Measurements from ENCODE around the gene NACA2. TPM values are rescaled to one million over a fixed set of nuclear protein-coding genes. Genes with fewer than 3 reads are reported as not detected.

NACA2 gene
- total and polyA plus RNA-seq, 2 donors (not counting 1 experiment from before 2014, with no cell fraction given), result not detected

DNA sequence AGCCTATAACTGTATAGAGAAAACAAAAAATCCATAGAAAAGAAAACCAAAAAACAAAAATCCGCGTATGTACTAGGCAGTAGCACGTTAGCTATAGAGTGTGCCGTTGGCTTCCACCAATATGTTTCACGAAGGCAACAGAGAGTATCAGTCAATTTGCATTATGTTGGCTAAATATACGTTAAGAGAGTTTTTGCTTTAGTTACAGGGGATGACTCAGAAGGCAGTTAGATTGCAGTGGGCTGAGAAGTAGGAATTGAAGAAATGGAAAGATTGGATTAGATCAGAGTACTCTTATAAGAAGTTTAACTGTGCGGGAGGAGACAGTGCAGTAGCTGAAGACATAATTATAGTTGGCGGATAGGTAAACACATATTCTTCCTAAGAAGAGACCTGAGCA, 911 bp upstream of the NACA2 start:
- no peak overlapping the region for H3K9ac ChIP-seq (ENCODE audit: low read length)
- DNase-seq (no peak), ATAC-seq (ENCODE audit: low read depth) (no peak)
- peaks cover 0 to 3% (median 0%) of the 10 kb centered on the region in 3 donors for H3K9me3 ChIP-seq (ENCODE audit: control extremely low read depth in 1 of 3, control insufficient read depth in 2 of 3, insufficient read depth in 1 of 3, low read length in 2 of 3)
- intact Hi-C loops (cut with micrococcal nuclease), result no loop called here
- H2AFZ ChIP-seq (ENCODE audit: insufficient read depth, low read depth, low read length, poor library complexity, severe bottlenecking), result no peak overlapping the region
- H3K4me1 Mint-ChIP-seq, result peaks cover 3% of the 10 kb centered on the region
- H3K27me3 Mint-ChIP-seq, result peaks cover 22% of the 10 kb centered on the region
- no peak overlapping the region for H3K27ac ChIP-seq (ENCODE audit: low read length in 2 of 2)
- no peaks in the 10 kb centered on the region for H4K20me1 ChIP-seq (ENCODE audit: control insufficient read depth, insufficient read depth, low read length, poor library complexity, severe bottlenecking)
- TF ChIP-seq EZH2 (IDR thresholded peaks at IDR 0.05; ENCODE audit: borderline replicate concordance, insufficient read depth, low read depth, low read length, poor library complexity, severe bottlenecking), result no peak
- TF ChIP-seq, protein P1, sequence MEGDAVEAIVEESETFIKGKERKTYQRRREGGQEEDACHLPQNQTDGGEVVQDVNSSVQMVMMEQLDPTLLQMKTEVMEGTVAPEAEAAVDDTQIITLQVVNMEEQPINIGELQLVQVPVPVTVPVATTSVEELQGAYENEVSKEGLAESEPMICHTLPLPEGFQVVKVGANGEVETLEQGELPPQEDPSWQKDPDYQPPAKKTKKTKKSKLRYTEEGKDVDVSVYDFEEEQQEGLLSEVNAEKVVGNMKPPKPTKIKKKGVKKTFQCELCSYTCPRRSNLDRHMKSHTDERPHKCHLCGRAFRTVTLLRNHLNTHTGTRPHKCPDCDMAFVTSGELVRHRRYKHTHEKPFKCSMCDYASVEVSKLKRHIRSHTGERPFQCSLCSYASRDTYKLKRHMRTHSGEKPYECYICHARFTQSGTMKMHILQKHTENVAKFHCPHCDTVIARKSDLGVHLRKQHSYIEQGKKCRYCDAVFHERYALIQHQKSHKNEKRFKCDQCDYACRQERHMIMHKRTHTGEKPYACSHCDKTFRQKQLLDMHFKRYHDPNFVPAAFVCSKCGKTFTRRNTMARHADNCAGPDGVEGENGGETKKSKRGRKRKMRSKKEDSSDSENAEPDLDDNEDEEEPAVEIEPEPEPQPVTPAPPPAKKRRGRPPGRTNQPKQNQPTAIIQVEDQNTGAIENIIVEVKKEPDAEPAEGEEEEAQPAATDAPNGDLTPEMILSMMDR (IDR thresholded peaks at IDR 0.05), result no peak
- H3K4me3 ChIP-seq (ENCODE audit: control extremely low read depth in 1 of 5, extremely low read depth in 1 of 5, insufficient read depth in 1 of 5, low read depth in 2 of 5, low read length in 4 of 5), result no peak overlapping the region
- 95% methylated on average over 7 of the region's 8 CpGs for WGBS (ENCODE audit: insufficient coverage)
- no peaks in the 10 kb centered on the region for H3K9me3 Mint-ChIP-seq (ENCODE audit: insufficient read depth)
- ChIA-PET CTCF (no interaction called here), POLR2A (no interaction called here)
- H3K4me1 ChIP-seq (ENCODE audit: control insufficient read depth in 2 of 2, insufficient read depth in 2 of 2, low read length in 2 of 2), result no peaks in the 10 kb centered on the region
- no peaks in the 10 kb centered on the region for H3K79me2 ChIP-seq (ENCODE audit: control insufficient read depth, insufficient read depth, low read length)
- no peak overlapping the region for H3K4me2 ChIP-seq (replicated peaks; ENCODE audit: low read depth, low read length, poor library complexity, severe bottlenecking)
- no peak overlapping the region for H3K4me3 Mint-ChIP-seq
- H3K27me3 ChIP-seq (replicated peaks in 1 of 4; ENCODE audit: control extremely low read depth in 1 of 4, control insufficient read depth in 3 of 4, insufficient read depth in 4 of 4, low read length in 3 of 4), result peaks cover 0 to 10% (median 2%) of the 10 kb centered on the region in 4 experiments
- no peaks in the 10 kb centered on the region for H3K36me3 ChIP-seq (replicated peaks in 1 of 2; ENCODE audit: control extremely low read depth in 1 of 2, control insufficient read depth in 1 of 2, extremely low read depth in 1 of 2, insufficient read depth in 2 of 2, low read length in 1 of 2)
- H3K27ac Mint-ChIP-seq, result no peak overlapping the region

DNA sequence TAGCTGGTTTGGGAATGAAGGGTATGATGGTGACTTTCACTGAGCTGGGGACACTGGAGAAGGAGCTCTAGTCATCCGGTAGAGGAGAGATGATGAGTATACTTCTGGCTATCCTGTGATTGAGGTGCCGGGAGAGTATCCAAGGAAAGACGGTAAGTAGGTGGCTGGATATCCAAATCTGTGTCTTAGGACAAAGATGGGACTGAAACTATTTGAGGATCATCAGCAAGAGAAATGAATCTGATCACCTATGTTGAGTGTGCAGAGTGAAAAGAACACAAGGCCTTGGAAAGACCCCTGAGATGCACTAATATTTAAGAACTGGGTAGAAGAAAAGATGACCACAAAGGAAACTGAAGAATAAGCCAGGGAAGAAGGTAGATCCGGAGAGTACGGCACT, 1.0 kb downstream of the NACA2 start:
- ChIA-PET CTCF (no interaction called here), POLR2A (no interaction called here)
- no peak for DNase-seq
- Histone ChIP-seq H3K4me3 (ENCODE audit: control extremely low read depth in 1 of 5, extremely low read depth in 1 of 5, insufficient read depth in 1 of 5, low read depth in 2 of 5, low read length in 4 of 5) (no peak overlapping the region), H3K27me3 (replicated peaks in 1 of 4; ENCODE audit: control extremely low read depth in 1 of 4, control insufficient read depth in 3 of 4, insufficient read depth in 4 of 4, low read length in 3 of 4) (peaks cover 0 to 10% (median 0%) of the 10 kb centered on the region in 4 experiments), H3K9me3 (ENCODE audit: control extremely low read depth in 1 of 3, control insufficient read depth in 2 of 3, insufficient read depth in 1 of 3, low read length in 2 of 3) (peaks cover 0 to 3% (median 0%) of the 10 kb centered on the region in 3 donors), H3K36me3 (replicated peaks in 1 of 2; ENCODE audit: control extremely low read depth in 1 of 2, control insufficient read depth in 1 of 2, extremely low read depth in 1 of 2, insufficient read depth in 2 of 2, low read length in 1 of 2) (no peaks in the 10 kb centered on the region), H4K20me1 (ENCODE audit: control insufficient read depth, insufficient read depth, low read length, poor library complexity, severe bottlenecking) (no peaks in the 10 kb centered on the region), H3K79me2 (ENCODE audit: control insufficient read depth, insufficient read depth, low read length) (no peaks in the 10 kb centered on the region), H3K27ac (ENCODE audit: low read length in 2 of 2) (no peak overlapping the region), H3K4me2 (replicated peaks; ENCODE audit: low read depth, low read length, poor library complexity, severe bottlenecking) (no peak overlapping the region), H3K4me1 (ENCODE audit: control insufficient read depth in 2 of 2, insufficient read depth in 2 of 2, low read length in 2 of 2) (no peaks in the 10 kb centered on the region), H3K9ac (ENCODE audit: low read length) (no peak overlapping the region), H2AFZ (ENCODE audit: insufficient read depth, low read depth, low read length, poor library complexity, severe bottlenecking) (no peak overlapping the region)
- 94% methylated on average over 3 of the region's 5 CpGs for WGBS (ENCODE audit: insufficient coverage)
- H3K9me3 Mint-ChIP-seq (ENCODE audit: insufficient read depth), result no peaks in the 10 kb centered on the region
- H3K27me3 Mint-ChIP-seq, result peaks cover 13% of the 10 kb centered on the region
- TF ChIP-seq, protein P1 (IDR thresholded peaks at IDR 0.05), result no peak
- no peak for TF ChIP-seq EZH2 (IDR thresholded peaks at IDR 0.05; ENCODE audit: borderline replicate concordance, insufficient read depth, low read depth, low read length, poor library complexity, severe bottlenecking)
- H3K4me1 Mint-ChIP-seq, result peaks cover 3% of the 10 kb centered on the region
- ATAC-seq (ENCODE audit: low read depth), result no peak
- H3K4me3 Mint-ChIP-seq, result no peak overlapping the region
- H3K27ac Mint-ChIP-seq, result no peak overlapping the region
- intact Hi-C loops (cut with micrococcal nuclease), result no loop called here

Data from B cell (primary cell).